ENCODE data around the gene A2M. TPM values are rescaled to one million over a fixed set of nuclear protein-coding genes. Genes with fewer than 3 reads are reported as not detected.
A peak's percentile ranks its signal among the peaks of the same experiment; 100 is the strongest.

A2M gene
- polyA plus RNA-seq, 1 donor, result 74.4 TPM

GRCh38 chr12:9039397-9039977, 76.2 kb downstream of the A2M start:
- 6% methylated on average over 2 of the region's 3 CpGs for WGBS (ENCODE audit: insufficient coverage, low lambda C conversion rate)
- no peak overlapping the region for H3K4me3 ChIP-seq (ENCODE audit: low read length)
- DNase-seq, result peak; percentile 22 to 48
- no peaks in the 10 kb centered on the region for H3K9me3 ChIP-seq (ENCODE audit: control insufficient read depth, low read depth, low read length)
- no peaks in the 10 kb centered on the region for H3K27me3 ChIP-seq (ENCODE audit: control insufficient read depth, insufficient read depth, low read length)
- no peaks in the 10 kb centered on the region for H3K36me3 ChIP-seq (ENCODE audit: control insufficient read depth, insufficient read depth, low read length)
- H3K27ac ChIP-seq (ENCODE audit: low read length), result no peak overlapping the region
- no peaks in the 10 kb centered on the region for H3K4me1 ChIP-seq (ENCODE audit: control insufficient read depth, insufficient read depth, low read length)

GRCh38 chr12:9037431-9037830, 78.3 kb downstream of the A2M start:
- Histone ChIP-seq H3K27me3 (ENCODE audit: control insufficient read depth, insufficient read depth, low read length) (no peaks in the 10 kb centered on the region), H3K27ac (ENCODE audit: low read length) (no peak overlapping the region), H3K36me3 (ENCODE audit: control insufficient read depth, insufficient read depth, low read length) (no peaks in the 10 kb centered on the region), H3K4me3 (ENCODE audit: low read length) (no peak overlapping the region), H3K9me3 (ENCODE audit: control insufficient read depth, low read depth, low read length) (no peaks in the 10 kb centered on the region), H3K4me1 (ENCODE audit: control insufficient read depth, insufficient read depth, low read length) (no peaks in the 10 kb centered on the region)
- no CpG with 5 or more reads among the region's 3 CpGs for WGBS (ENCODE audit: insufficient coverage, low lambda C conversion rate)
- DNase-seq, result no peak

DNA sequence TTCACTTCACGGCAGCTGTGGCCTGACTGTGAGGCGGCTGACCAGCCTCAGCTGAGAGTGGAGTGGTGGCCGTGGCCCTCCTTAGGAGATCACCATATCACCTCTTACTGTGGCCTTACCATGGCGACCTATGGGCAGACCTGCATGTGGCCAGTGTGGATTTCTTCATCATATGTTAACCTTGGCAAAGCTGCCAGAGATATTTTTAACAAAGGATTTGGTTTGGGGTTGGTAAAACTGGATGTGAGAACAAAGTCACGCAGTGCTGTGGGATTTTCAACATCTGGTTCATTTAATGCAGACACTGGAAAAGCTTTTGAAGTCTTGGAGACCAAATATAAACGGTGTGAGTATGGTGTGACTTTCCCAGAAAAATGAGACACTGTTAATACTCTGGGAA, 79.5 kb downstream of the A2M start:
- H3K27me3 ChIP-seq (ENCODE audit: control insufficient read depth, insufficient read depth, low read length), result no peaks in the 10 kb centered on the region
- no peak overlapping the region for H3K4me3 ChIP-seq (ENCODE audit: low read length)
- DNase-seq, result no peak
- no peak overlapping the region for H3K27ac ChIP-seq (ENCODE audit: low read length)
- no peaks in the 10 kb centered on the region for H3K9me3 ChIP-seq (ENCODE audit: control insufficient read depth, low read depth, low read length)
- H3K4me1 ChIP-seq (ENCODE audit: control insufficient read depth, insufficient read depth, low read length), result no peaks in the 10 kb centered on the region
- H3K36me3 ChIP-seq (ENCODE audit: control insufficient read depth, insufficient read depth, low read length), result no peaks in the 10 kb centered on the region
- WGBS (ENCODE audit: insufficient coverage, low lambda C conversion rate), result 60% methylated on average over 1 of the region's 6 CpGs

- WGBS (ENCODE audit: insufficient coverage, low lambda C conversion rate), result 95% methylated on average over 4 of the region's 6 CpGs
- Histone ChIP-seq H3K4me3 (ENCODE audit: low read length) (no peak overlapping the region), H3K36me3 (ENCODE audit: control insufficient read depth, insufficient read depth, low read length) (no peaks in the 10 kb centered on the region), H3K4me1 (ENCODE audit: control insufficient read depth, insufficient read depth, low read length) (no peaks in the 10 kb centered on the region), H3K9me3 (ENCODE audit: control insufficient read depth, low read depth, low read length) (no peaks in the 10 kb centered on the region), H3K27me3 (ENCODE audit: control insufficient read depth, insufficient read depth, low read length) (no peaks in the 10 kb centered on the region), H3K27ac (ENCODE audit: low read length) (no peak overlapping the region)
- no peak for DNase-seq
These were observed 81.6 kb downstream of the A2M start for GRCh38 chr12:9034095-9034494.

DNA sequence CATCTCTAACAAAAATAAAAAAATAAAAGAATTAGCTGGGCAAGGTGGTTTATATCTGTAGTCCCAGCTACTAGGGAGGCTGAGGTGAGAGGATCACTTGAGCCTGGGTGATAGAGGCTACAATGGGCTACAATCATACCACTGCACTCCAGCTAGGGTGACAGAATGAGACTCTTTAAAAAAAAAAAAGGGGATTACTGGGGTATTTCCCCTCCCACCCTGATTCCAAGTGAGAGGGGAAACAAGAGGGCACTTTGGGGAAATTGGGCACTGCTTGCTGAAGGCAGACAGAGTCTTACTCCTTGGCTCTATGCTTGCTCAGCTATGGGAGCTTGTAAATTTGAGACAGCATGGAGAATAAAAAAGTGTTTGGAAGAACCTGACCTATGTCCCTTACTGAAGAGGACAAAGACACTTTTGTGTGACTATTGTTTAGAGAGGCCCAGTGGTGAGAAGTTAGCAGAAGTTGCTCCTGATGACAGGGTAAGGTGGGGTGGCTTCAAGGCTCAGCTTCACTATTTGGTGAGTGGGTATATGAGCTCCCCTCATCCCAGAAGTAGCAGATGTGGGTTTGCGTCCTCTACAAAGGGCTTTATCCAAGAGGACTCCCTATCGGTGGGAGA, 82.3 kb downstream of the A2M start:
- no peaks in the 10 kb centered on the region for H3K36me3 ChIP-seq (ENCODE audit: control insufficient read depth, insufficient read depth, low read length)
- no peak for DNase-seq
- WGBS (ENCODE audit: insufficient coverage, low lambda C conversion rate), result no CpG with 5 or more reads among the region's 2 CpGs
- H3K4me3 ChIP-seq (ENCODE audit: low read length), result no peak overlapping the region
- no peaks in the 10 kb centered on the region for H3K4me1 ChIP-seq (ENCODE audit: control insufficient read depth, insufficient read depth, low read length)
- H3K27me3 ChIP-seq (ENCODE audit: control insufficient read depth, insufficient read depth, low read length), result no peaks in the 10 kb centered on the region
- H3K9me3 ChIP-seq (ENCODE audit: control insufficient read depth, low read depth, low read length), result no peaks in the 10 kb centered on the region
- H3K27ac ChIP-seq (ENCODE audit: low read length), result no peak overlapping the region

DNA sequence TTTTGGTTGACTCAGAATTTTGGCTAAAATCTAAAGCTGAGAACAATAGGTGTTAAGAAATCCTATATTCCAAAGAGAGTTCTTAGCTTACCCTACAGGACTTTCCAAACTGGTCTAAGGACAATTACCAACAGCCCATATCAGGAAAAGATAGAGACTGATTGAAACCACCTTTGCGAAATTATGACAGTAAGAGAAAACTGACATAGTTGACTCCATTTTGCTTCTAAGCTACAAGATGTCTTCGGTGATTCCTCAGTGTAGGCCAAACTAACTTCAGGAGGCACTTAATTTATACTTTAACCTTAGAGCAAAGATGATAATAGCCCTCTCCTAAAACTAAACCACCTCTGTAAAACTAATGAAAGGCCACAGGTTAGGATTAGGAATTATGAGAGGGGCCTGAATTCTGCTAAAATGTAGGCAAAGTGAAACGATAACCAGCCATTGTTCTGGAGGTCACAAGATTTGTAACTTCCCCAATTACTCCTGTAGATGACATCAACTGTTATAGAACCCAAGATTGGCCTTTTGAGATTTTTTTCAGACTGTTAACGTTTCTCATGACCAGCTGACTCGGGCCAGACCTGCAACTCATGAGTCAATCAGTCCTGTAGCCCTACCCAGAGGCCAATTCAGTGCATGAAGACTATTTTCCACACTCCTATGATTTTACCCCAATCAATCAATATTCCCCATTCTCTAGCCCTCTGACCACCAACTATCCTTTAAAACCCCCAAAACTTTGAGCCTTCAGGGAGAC, 83.3 kb downstream of the A2M start:
- H3K4me1 ChIP-seq (ENCODE audit: control insufficient read depth, insufficient read depth, low read length), result no peaks in the 10 kb centered on the region
- no peak overlapping the region for H3K27ac ChIP-seq (ENCODE audit: low read length)
- DNase-seq, result no peak
- H3K27me3 ChIP-seq (ENCODE audit: control insufficient read depth, insufficient read depth, low read length), result no peaks in the 10 kb centered on the region
- H3K36me3 ChIP-seq (ENCODE audit: control insufficient read depth, insufficient read depth, low read length), result no peaks in the 10 kb centered on the region
- H3K4me3 ChIP-seq (ENCODE audit: low read length), result no peak overlapping the region
- 77% methylated on average over 3 of the region's 5 CpGs for WGBS (ENCODE audit: insufficient coverage, low lambda C conversion rate)
- no peaks in the 10 kb centered on the region for H3K9me3 ChIP-seq (ENCODE audit: control insufficient read depth, low read depth, low read length)

- WGBS (ENCODE audit: insufficient coverage, low lambda C conversion rate), result no CpG with 5 or more reads among the region's 2 CpGs
- Histone ChIP-seq H3K4me1 (ENCODE audit: control insufficient read depth, insufficient read depth, low read length) (no peaks in the 10 kb centered on the region), H3K4me3 (ENCODE audit: low read length) (no peak overlapping the region)
These were observed 84.9 kb downstream of the A2M start for GRCh38 chr12:9030776-9031175.

GRCh38 chr12:9027161-9028059, 88.3 kb downstream of the A2M start:
- Histone ChIP-seq H3K36me3 (ENCODE audit: control insufficient read depth, insufficient read depth, low read length) (no peaks in the 10 kb centered on the region), H3K27ac (ENCODE audit: low read length) (no peak overlapping the region), H3K27me3 (ENCODE audit: control insufficient read depth, insufficient read depth, low read length) (no peaks in the 10 kb centered on the region), H3K4me1 (ENCODE audit: control insufficient read depth, insufficient read depth, low read length) (no peaks in the 10 kb centered on the region), H3K4me3 (ENCODE audit: low read length) (no peak overlapping the region), H3K9me3 (ENCODE audit: control insufficient read depth, low read depth, low read length) (no peaks in the 10 kb centered on the region)
- WGBS (ENCODE audit: insufficient coverage, low lambda C conversion rate), result no CpG with 5 or more reads among the region's 7 CpGs
- DNase-seq, result no peak

More at GRCh38 chr12:9030776-9031175, 84.9 kb downstream of the A2M start:
- no peaks in the 10 kb centered on the region for H3K9me3 ChIP-seq (ENCODE audit: control insufficient read depth, low read depth, low read length)
- H3K36me3 ChIP-seq (ENCODE audit: control insufficient read depth, insufficient read depth, low read length), result no peaks in the 10 kb centered on the region
- H3K27ac ChIP-seq (ENCODE audit: low read length), result no peak overlapping the region
- DNase-seq, result no peak
- no peaks in the 10 kb centered on the region for H3K27me3 ChIP-seq (ENCODE audit: control insufficient read depth, insufficient read depth, low read length)

DNA sequence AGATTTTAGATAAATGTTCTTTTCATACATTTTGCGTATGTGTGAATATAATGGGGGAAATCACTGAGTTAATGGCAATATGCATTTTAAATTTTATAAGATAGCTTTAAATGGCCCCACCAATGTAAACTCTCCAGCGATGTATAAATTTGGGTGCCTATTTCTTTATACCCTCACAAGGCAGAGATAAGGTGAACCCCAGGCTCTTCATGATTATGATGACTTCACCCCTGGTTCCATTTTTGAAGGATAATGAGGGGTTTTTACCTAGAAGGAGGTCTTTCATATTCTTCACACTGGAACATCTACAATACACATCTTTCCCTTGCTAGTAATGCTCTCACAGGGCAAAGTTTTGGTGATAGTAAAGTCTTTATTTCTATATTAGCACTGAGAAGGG, 91.2 kb downstream of the A2M start:
- Histone ChIP-seq H3K36me3 (ENCODE audit: control insufficient read depth, insufficient read depth, low read length) (no peaks in the 10 kb centered on the region), H3K4me1 (ENCODE audit: control insufficient read depth, insufficient read depth, low read length) (no peaks in the 10 kb centered on the region), H3K9me3 (ENCODE audit: control insufficient read depth, low read depth, low read length) (no peaks in the 10 kb centered on the region), H3K27me3 (ENCODE audit: control insufficient read depth, insufficient read depth, low read length) (no peaks in the 10 kb centered on the region), H3K4me3 (ENCODE audit: low read length) (no peak overlapping the region), H3K27ac (ENCODE audit: low read length) (no peak overlapping the region)
- DNase-seq, result no peak
- WGBS (ENCODE audit: insufficient coverage, low lambda C conversion rate), result no CpG with 5 or more reads among the region's 2 CpGs

- H3K27ac ChIP-seq (ENCODE audit: low read length), result no peak overlapping the region
- H3K4me1 ChIP-seq (ENCODE audit: control insufficient read depth, insufficient read depth, low read length), result no peaks in the 10 kb centered on the region
- H3K4me3 ChIP-seq (ENCODE audit: low read length), result no peak overlapping the region
- WGBS (ENCODE audit: insufficient coverage, low lambda C conversion rate), result no CpG with 5 or more reads among the region's 2 CpGs
- H3K36me3 ChIP-seq (ENCODE audit: control insufficient read depth, insufficient read depth, low read length), result no peaks in the 10 kb centered on the region
- no peaks in the 10 kb centered on the region for H3K9me3 ChIP-seq (ENCODE audit: control insufficient read depth, low read depth, low read length)
- H3K27me3 ChIP-seq (ENCODE audit: control insufficient read depth, insufficient read depth, low read length), result no peaks in the 10 kb centered on the region
- no peak for DNase-seq
These were observed 93.1 kb downstream of the A2M start for GRCh38 chr12:9022592-9022991.
